Measurements from ENCODE around the gene CIBAR2.

CIBAR2 gene

GRCh38 chr16:85081765-85082164, 30.5 kb downstream of the CIBAR2 start:
- DNase-seq, result no peak

DNA sequence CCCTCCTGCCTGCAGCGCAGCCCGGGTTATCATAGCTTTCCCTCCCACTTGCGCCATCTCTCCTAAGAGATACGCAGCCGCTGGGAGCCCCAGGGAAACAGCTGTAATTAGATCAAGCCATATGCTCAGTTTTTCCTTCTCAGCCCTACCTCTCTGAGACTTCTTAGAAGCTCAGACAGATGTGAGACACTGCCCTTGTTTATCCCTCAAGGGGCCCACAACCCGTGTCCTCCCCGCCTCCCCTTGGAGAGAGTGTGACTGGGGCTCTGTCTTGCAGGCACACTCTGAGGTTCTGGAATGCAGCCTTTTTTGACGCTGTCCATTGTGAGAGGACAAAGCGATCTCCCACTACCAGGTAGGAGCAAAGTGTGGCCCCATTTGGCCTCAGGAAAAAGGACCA, 31.2 kb downstream of the CIBAR2 start:
- no peak for DNase-seq

DNA sequence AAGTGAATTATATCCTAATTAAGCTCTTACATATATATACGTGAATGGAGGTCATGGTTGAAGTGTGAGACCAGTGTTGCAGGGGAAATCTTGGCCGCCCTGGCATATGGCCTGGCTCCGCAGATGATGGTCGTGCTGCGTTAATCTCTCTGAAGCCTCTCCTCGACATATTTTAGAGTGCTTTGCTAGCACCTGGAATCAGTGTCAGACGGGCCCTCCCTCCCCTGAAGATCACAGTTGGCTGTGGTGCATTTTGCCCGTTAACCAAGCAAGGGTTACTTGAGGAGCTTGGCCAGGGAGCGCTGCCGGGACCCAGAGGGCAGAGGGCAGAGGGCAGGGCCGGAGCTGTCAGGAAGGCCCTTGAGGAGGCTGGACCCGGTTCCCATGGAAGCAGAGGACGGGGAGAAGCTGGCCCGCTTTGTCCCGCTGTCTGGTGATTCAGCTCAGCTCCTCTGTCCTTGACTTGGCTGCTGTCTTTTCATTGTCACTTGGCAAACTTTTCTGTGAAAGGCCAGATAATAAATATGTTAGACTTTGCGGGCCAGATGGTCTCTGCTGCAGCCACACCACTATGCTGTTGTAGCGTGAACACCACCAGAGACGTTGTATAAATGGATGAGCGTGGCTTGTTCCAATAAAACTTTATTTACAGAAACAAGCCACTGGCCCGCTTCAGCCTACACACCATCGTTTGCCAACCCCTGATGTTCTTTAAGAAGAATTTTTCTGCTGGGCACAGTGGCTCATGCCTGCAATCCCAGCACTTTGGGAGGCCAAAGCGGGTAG, 32.3 kb downstream of the CIBAR2 start:
- DNase-seq, result no peak

- no peak for DNase-seq
These were observed 33.3 kb downstream of the CIBAR2 start for GRCh38 chr16:85078952-85079351.

- no peak for DNase-seq
These were observed 34.0 kb downstream of the CIBAR2 start for GRCh38 chr16:85078226-85078625.

GRCh38 chr16:85077576-85078125, 34.6 kb downstream of the CIBAR2 start:
- DNase-seq, result no peak

- DNase-seq, result no peak
These were observed 35.2 kb downstream of the CIBAR2 start for GRCh38 chr16:85077039-85077438.

DNA sequence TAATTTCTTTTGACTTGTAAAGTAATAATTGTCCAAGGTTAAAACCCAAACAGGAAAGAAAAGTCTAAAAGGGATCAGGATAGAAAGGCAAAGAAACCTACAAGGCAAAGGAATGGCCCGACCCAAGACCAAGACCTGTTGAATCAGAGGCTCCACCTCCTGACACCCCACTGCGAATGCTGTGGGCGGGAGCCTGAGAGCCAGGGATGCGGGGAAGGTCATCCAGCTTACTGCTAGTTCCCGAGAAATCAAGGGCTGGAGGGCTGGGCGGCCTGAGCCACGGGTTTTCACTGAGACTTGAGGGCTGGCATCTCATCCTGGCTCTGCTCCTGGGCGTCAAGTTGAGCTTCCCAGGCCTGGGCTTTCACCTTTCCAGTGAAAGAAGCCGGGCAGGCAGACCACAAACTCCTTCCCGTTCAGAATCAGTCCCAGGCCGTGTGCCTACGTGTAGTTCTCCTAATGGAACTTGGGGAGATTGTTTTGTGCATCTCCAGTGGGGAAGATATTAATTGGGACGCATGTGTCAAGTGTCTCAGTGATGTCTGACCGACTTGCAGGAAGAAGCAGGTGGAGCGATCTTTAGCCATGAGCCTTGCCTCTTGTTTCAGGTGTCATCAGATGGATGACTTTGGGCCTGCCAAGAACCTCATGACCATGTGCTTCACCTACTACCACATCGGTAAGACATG, 36.9 kb downstream of the CIBAR2 start:
- no peak for DNase-seq

GRCh38 chr16:85074225-85074914, 37.9 kb downstream of the CIBAR2 start:
- no peak for DNase-seq

DNA sequence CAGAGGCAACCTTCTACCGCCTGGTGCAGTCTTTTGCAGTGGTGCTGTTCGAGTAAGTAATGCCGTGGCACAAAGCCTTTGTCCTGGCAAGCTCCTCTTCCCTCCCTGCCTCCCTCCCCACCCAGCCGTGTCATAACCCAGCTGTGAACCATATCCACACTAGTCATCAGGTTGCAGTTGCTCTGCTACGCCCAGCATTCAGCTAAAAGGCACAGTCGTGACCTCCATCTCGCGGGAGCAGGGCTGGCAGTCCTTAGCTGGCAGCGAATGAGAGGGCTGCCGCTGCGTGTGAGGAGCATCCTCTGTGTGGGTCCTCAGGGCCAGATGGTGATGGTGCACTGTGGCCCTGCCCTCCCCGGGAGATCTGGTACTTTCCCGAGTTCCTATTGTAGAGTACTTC, 39.3 kb downstream of the CIBAR2 start:
- no peak for DNase-seq

DNA sequence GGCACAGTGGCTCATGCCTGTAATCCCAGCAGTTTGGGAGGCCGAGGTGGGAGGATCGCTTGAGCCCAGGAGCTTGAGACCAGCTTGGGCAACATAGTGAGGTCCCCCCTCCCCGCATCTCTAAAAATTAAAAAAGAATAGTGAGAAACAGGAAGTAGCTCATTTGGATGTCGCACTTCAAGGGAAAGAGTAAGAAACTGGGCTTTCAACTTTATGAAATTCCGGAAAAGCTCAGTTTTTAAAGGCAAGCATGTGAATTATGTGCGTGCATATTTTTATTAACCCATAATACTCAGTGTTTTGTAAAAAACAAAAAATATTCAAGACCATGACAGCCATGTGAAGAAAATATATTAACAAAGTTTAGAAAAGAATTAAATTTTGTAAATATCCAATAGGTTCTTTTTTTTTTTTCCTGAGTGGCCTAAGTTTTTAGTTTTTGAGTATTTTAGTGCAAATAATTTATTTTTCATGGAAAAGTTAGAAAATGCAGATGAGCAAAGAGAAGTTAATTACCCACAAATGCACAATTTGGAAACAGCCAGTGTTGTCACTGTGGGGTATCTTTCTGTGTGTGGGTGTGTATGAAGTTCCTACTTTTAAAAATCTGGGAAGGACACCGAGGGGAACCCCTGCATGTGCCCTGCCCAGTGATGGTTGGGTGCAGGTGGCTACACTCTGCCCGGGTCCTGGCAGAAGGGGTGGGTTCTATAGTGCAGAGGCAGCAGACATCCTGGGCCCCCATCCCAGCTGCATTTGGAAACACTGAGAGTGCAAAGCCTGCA, 40.0 kb downstream of the CIBAR2 start:
- DNase-seq, result no peak

- DNase-seq, result no peak
These were observed 43.1 kb downstream of the CIBAR2 start for GRCh38 chr16:85069171-85069570.

GRCh38 chr16:85068746-85069145, 43.5 kb downstream of the CIBAR2 start:
- DNase-seq, result no peak

GRCh38 chr16:85067426-85067825, 44.8 kb downstream of the CIBAR2 start:
- DNase-seq, result no peak

DNA sequence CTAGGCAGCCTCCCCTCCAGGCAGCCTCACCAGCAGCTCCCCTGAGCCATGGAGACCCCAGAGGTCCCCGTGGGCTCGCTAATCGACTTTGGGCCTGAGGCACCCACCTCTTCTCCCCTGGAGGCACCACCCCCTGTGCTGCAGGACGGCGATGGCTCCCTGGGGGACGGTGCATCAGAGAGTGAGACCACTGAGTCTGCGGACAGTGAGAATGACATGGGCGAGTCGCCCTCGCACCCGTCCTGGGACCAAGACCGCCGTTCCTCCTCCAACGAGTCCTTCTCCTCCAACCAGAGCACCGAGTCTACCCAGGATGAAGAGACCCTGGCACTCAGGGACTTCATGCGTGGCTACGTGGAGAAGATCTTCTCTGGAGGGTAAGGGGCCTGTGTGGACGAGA, 45.2 kb downstream of the CIBAR2 start:
- DNase-seq, result no peak

GRCh38 chr16:85066346-85066885, 45.9 kb downstream of the CIBAR2 start:
- no peak for DNase-seq

- DNase-seq, result no peak
These were observed 47.2 kb downstream of the CIBAR2 start for GRCh38 chr16:85065099-85065498.

DNA sequence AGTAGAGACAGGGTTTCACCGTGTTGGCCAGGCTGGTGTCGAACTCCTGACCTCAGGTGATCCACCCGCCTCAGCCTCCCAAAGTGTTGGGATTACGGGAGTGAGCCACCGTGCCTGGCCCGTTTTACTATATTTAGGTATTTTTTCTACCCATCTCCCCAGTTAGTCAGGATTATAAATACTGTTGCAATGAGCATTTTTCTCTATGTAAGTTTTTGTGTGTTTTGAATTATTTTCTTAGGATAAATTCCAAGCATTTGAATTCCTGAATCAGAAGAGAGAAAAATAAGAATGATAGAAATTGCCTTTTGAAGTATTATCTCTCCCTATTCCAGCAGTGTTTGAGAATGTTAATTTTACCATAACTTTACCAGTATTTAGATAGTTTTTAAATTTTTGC, 48.1 kb downstream of the CIBAR2 start:
- no peak for DNase-seq

- no peak for DNase-seq
These were observed 49.4 kb downstream of the CIBAR2 start for GRCh38 chr16:85062845-85063244.

DNA sequence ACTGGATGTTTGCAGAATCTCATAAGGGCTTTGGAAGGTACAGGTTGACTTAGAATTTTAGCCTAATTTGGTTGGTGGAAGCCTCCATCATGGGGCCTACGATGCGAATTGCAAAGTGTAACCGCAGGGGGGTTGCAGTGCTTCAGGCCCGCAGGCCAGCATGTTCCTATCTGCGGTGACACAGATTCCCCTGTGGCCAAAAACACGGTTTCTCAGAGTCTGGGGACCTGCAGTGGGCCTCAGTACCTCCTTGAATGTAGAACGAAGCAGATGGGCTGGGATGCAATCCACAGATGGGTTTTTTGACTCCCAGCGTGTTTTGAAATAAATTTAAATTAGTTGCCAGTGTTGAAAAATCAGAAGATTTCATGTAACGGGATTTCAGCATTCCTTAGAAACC, 49.9 kb downstream of the CIBAR2 start:
- DNase-seq, result no peak

- no peak for DNase-seq
These were observed 50.7 kb downstream of the CIBAR2 start for GRCh38 chr16:85061566-85061965.

DNA sequence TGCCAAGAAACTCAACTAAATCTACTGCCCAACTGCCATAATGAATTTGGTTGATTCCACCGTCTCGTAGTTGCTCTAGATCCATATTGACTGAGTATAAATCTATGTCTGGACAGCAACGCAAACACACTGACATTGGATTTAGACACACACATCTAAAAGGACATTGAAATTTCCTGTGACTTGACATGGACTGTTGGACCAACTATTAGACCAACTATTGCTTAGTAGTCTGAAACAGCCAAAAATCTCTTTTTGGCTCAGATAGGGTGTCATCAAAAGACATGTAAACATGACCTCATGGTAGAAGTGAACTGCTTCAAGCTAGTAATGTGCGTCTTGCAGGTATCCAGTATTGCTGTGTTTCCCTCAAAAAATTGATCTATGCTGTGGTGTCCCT, 53.4 kb downstream of the CIBAR2 start:
- no peak for DNase-seq

- no peak for DNase-seq
These were observed 54.3 kb downstream of the CIBAR2 start for GRCh38 chr16:85057948-85058347.

Data from activated CD4-positive, alpha-beta T cell treated with anti-CD3 and anti-CD28 coated beads for 48 hours (primary cell).